NCI-H748 (cell line): ENCODE measurements around the gene SKP2.

ENCODE experiments used
- DNase-seq: peaks from one replicate; lab custom pipeline; 2025; ENCODE audit not compliant: unreplicated experiment; lab: John Stamatoyannopoulos, UW

Gene SKP2

DNA sequence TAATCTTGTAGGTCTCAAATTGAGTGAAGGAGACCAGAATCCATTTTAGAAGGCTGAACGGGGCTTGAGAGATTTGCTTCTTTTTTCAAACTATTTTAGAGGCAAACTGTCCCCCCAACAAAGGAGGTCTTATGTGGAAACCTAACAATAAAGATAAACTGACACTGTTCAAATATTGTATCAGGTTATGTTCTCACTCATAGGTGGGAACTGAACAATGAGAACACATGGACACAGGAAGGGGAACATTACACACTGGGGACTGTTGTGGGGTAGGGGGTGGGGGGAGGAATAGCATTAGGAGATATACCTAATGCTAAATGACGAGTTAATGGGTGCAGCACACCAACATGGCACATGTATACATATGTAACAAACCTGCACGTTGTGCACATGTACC is 46.9 kb downstream of the SKP2 start:
- peak; percentile 90 for DNase-seq

DNA sequence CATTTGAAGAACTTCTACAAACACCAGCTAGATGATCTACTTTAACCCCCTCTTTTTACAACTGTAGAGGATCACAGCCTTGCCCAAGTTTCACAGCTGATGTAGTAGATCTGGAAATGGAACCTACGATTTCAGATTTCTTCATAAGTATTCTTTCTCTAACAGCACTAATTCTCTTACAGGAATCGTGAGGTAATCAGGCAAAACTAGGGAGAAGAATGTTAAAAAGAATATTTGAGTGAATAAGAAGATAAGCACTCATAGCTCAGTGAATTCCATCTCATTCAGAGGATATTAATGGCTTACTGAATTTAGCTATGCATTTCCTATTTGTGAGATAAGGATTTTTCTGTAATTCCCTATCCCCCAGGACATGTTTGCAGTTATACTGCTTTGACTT is 47.7 kb downstream of the SKP2 start:
- no peak for DNase-seq

DNA sequence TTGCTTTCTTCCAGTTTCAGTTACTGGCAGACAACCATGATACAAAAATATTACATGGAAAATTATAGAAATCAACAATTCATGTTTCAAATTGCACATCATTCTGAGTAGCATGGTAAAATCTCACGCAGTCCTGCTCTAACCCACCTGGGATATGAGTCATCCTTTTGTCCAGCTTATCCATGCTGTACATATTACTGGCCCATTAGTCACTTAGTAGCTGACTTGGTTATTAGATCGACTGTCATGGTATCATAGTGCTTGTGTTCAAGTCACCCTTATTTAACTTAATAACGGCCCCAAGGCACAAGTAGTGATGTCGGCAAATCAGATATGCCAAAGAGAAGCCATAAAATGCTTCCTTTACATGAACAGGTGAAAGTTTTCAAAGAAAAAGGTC is 48.6 kb downstream of the SKP2 start:
- DNase-seq: no peak

DNA sequence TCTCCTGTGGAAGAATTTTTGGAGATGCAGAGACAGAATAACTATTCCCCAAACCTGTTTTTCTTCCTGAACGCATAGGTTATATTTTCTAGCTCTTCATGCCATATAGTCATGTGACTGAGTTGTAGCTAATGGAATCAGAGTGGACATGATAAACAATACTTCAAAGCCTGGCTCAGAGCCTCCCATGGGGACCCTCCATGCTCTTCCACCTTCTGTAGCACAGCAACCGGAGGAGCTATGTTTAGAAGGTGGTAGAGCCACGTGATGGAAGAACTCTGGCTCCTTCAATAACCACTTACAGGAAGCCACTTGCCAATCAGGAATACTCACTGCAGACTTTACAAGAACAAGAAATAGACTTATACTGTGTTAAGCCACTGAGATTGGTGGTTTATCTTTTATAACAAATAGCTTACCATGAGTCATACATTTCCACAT is 50.6 kb downstream of the SKP2 start:
- no peak for DNase-seq

DNA sequence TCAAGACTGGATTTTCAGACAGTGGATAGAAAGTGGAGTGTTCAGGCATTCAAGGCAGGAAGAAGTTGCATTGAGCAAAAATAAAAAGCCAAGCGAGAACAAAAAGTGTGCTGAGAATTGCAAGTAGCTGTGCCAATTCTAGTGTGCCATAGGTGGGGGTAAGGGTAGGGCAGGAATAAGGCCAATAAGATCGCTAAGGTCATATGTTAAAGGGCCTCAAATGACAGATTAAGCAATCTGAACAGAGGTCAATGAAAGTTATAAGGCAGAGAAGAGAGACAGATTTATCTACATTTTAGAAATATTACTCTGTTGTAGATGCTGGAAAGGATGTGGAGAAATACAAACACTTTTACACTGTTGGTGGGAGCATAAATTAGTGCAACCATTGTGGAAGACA is 53.4 kb downstream of the SKP2 start:
- DNase-seq: no peak

DNA sequence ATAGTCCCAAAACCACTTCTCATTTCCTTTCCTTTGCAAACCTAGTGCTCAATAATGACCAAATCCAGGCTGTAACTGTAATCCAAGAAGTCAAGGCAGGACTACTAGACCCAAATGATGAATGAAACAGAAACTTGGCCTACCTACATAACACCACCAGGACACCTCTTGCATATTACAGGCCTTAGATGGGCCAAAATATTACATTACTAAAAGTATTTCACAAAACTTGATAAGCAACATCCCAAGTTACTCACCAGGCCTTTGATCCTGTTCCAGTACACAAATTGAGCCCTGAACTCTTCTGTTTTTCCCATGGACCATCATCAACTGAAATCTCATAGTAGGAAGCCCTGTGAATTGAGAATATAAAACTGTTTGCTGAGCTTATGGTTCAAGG is 55.0 kb downstream of the SKP2 start:
- DNase-seq: no peak

DNA sequence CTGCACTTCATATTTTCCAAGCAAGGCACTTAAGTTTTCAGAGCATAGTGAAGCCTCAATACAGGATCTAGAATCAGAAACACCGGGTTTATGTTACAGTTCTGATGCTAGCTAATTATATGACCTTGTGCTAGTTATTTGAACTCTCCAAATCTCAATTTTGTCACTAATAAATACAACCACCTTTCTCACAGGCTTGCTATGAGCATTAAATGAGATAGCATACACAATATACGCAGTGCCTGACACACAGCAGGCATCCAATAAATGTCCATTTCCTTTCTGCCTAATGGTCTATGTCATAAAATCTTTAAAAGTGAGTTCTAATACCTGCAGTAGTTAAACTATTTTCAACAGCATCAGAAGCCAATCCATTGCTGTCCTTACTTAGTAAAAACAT is 56.9 kb downstream of the SKP2 start:
- DNase-seq: no peak

DNA sequence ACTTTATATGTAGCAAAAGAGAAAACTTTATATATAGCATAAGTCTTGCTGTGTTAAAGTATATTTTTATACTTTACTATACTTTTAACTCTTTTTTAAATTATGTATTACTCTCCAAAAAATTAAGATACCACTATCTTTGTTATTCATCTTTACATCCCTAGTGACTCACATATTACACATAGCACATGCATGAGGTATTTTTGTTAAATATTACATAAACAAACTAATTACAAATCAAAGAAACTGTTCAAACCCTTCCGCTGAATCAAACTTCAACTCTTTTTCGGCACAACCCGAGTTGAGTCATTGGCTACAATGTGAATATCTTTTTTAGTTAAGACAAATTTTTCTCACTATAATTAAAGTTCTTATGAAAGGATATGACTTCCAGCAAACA is 57.8 kb downstream of the SKP2 start:
- no peak for DNase-seq

DNA sequence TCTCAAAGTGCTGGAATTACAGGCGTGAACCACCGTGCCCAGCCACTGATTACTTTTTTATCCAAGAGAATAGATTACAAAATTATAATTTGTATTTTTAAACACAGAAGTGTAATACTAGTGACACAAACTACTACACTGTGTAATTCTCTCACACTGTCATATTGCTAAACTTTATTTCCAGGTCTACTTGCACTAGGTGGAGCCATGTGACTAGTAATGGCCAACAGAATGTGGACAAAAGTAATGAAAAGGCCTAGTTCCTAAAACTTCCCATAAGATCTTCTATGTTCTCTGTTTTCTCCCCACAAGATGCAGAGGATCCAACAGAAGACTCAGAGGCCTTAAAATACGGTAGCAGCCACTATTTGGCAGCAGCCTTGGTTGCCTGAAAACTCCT is 62.5 kb downstream of the SKP2 start:
- no peak for DNase-seq

DNA sequence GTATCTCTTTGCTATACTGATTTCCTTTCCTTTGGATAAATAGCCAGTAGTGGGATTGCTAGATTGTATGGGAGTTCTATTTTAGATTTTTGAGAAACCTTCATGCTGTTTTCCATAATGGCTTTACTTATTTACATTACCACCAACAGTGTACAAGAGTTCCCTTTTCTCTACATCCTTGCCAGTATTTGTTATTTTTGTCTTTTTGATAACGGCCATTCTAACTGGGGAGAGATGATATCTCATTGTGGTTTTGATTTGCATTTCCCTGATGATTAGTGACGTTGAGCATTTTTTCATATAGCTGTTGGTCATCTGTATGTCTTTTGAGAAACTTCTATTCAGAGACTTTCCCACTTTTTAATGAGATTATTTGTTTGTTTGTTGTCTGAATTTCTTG is 64.0 kb downstream of the SKP2 start:
- DNase-seq: no peak

DNA sequence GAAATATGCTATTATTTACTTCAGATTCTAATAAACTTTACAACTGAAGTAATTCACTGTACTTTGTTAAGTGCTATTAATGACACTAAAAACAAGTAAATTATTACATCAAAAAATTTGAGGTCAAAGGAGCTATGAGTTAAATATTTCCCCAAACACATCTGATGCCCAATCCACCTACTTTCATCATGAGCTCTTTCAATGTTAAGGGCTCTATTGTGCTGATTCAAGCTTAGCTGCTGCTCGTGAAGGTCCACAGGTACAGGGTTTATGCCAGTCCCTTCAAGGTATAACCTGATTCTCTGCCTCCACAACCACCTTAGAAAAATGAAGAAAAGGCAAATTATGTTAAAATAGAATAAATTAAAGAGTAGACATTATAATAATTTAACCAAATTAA is 65.7 kb downstream of the SKP2 start:
- DNase-seq: no peak

DNA sequence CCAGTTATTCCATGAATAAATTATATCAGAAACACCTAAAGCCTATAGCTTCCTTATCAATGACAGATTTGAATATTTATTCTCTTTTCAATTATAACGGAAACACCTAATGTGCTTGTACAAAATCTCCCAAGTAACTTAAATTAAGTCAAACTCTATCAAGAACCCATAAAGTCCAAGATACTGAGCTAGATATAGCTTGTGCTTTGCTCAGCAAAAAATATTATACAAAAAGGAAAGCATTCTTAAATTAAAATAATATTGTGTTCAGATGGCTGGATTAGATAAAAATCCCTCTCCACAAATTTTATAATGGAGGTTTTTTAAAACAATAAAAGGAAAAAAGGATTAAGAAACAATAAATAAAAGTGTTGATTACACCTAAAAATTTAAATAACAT is 66.1 kb downstream of the SKP2 start:
- no peak for DNase-seq

DNA sequence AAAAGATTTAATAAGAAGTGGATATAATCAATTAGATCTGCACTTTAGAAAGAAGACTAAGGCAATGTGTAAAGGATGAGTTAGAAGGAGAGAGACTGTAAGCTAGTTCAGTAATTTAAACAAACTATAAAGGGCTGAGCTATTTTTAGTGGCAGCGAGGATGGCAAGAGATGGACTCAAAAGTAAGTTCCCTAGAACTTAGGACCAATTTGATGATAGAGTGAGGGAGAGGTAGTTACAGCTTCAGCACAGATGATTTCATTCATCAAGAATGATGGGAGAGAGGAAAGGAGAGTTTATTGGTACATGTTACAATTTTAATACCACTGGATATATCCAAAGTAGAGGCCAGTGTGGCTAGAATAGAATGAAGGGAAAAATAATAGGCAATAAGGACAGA is 70.7 kb downstream of the SKP2 start:
- no peak for DNase-seq

DNA sequence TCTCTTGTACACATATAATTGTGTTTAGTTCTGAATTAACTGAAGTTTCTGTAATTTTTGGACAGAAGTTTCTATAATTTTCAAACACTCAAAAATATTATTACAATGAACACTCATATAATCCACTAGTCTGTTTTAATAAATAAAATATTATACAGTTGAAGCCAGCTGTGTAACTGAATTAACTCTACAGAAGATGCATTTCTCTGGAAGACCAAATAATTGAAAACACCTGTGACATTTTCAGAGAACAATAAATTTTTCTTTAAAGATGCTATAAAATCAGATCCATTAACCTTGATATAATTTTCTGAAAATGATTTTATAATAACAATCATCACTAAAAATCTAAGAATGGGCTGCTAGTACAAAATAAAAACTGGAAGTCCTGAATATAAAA is 75.1 kb downstream of the SKP2 start:
- no peak for DNase-seq

DNA sequence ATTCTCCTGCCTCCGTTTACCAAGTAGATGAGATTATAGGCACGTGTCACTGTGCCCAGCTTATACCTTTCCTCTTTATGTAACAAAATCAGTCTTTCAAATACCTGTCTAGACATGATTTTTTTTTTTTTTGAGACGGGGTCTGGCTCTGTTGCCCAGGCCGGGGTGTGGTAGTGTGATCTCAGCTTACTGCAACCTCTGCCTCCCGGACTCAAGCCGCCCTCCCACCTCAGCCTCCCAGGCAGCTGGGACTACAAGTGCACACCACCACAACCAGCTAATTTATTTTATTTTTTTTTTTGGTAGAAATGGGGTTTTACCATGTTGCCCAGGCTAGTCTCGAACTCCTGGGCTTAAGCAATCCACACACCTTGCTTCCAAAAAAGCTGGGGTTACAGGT is 76.6 kb downstream of the SKP2 start:
- DNase-seq: no peak

DNA sequence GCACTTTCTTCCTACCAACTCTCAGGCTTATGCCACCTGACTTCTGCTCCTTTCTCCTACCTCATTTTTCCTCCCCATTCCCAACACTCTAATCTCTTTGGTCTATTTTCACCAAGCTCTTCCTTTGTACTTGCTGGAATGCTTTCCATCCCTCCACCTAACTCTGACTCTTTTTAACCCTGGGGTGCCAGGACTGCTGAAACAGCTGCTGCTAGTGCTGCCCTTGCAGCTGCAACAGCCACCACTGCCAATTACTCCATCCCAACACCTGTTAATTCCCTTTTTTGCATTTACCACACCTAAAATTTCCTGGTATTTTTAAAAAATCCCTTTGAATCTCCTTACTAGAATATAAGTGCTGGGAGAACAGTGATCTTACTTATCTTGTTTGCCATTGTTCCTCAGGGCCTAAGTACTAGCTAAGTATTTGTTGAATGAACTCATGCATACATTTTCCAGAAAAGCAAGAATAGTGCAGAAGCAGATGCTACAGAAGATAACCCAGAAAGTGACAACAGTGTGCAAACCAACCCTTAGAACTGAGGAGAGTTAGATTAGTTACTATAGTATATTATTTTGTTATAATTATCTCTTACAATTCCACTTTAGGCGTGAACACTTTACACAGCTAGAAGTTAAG is 78.4 kb downstream of the SKP2 start:
- DNase-seq: no peak

DNA sequence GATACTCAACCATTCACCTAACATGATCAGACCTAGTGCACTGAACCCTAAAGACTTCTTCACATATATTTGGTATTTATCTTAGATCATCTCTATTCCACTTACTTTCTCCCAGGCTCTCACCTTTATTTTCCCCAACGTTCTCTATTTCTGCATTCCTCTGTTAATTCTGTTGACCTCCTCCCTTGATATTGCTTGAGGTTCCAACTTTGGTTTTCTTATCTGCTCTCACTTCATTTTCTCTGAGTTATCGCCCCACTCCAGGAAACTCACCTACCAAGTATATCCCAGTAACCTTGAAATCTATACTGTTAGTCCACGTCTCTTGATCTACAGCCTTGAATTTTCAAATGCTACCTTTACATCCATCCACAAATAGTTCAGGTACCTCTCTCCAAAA is 80.6 kb downstream of the SKP2 start:
- no peak for DNase-seq
